ENCODE data around the gene ABI1. TPM values are rescaled to one million over a fixed set of nuclear protein-coding genes. Genes with fewer than 3 reads are reported as not detected.

The ABI1 gene
- total RNA-seq, 1 experiment from 2014 or later: 95.8 TPM

- Mint-ChIP-seq H3K27ac (ENCODE audit: unreplicated experiment) (peak overlapping the region; percentile 99), H3K27me3 (ENCODE audit: insufficient read depth, unreplicated experiment) (no peaks in the 10 kb centered on the region), H3K9me3 (ENCODE audit: unreplicated experiment) (no peaks in the 10 kb centered on the region), H3K4me3 (ENCODE audit: unreplicated experiment) (peak overlapping the region; percentile 97), H3K36me3 (ENCODE audit: insufficient read depth, unreplicated experiment) (peaks cover 13% of the 10 kb centered on the region), H3K4me1 (ENCODE audit: low read depth, unreplicated experiment) (peaks cover 26% of the 10 kb centered on the region)
- no TSS peak for BruUV-seq (replicated peaks)
- DNase-seq: no peak
- POLR2A ChIA-PET: interaction anchor here (1.0 kb wide), 1 partner anchor 18 kb away, joined by 3 read pairs; no protein-coding TSS in a partner anchor
- Histone ChIP-seq H3K9me3 (no peaks in the 10 kb centered on the region), H3K36me3 (ENCODE audit: control insufficient read depth, insufficient read depth, low read length) (no peaks in the 10 kb centered on the region), H3K27me3 (replicated peaks; ENCODE audit: control insufficient read depth, insufficient read depth, low read length) (no peaks in the 10 kb centered on the region), H3K4me3 (ENCODE audit: low read depth, low read length) (0 out of 2 replicates have a peak overlapping the region, but pooled peaks have one; percentile 6), H3K4me1 (peaks cover 13% of the 10 kb centered on the region)
- intact Hi-C loops (cut with micrococcal nuclease; ENCODE audit: unreplicated experiment): loop anchor here (1.0 to 2.0 kb wide), 4 partner anchors 21 to 135 kb away; no protein-coding TSS in a partner anchor
- TF ChIP-seq CTCF (IDR thresholded peaks at IDR 0.05; ENCODE audit: insufficient read depth in 1 of 2, low read depth in 1 of 2, low read length in 1 of 2, severe bottlenecking in 1 of 2, unreplicated experiment in 1 of 2): peak; percentile 96 to 98
- CTCF ChIA-PET: interaction anchor here (0.6 to 1.8 kb wide), 9 partner anchors 8 to 288 kb away, joined by 3 to 6 read pairs (median 4); partner anchors contain the start of gene ANKRD26
These were observed 644 bp upstream of the ABI1 start for GRCh38 chr10:26861205-26861998.

- Mint-ChIP-seq H3K27ac (ENCODE audit: unreplicated experiment) (peak overlapping the region; percentile 99), H3K36me3 (ENCODE audit: insufficient read depth, unreplicated experiment) (peaks cover 13% of the 10 kb centered on the region), H3K9me3 (ENCODE audit: unreplicated experiment) (no peaks in the 10 kb centered on the region), H3K4me3 (ENCODE audit: unreplicated experiment) (peak overlapping the region; percentile 97), H3K27me3 (ENCODE audit: insufficient read depth, unreplicated experiment) (no peaks in the 10 kb centered on the region), H3K4me1 (ENCODE audit: low read depth, unreplicated experiment) (peaks cover 26% of the 10 kb centered on the region)
- Histone ChIP-seq H3K27me3 (replicated peaks; ENCODE audit: control insufficient read depth, insufficient read depth, low read length) (no peaks in the 10 kb centered on the region), H3K9me3 (no peaks in the 10 kb centered on the region), H3K4me1 (peaks cover 19% of the 10 kb centered on the region), H3K4me3 (ENCODE audit: low read depth, low read length) (peak overlapping the region; percentile 82), H3K36me3 (ENCODE audit: control insufficient read depth, insufficient read depth, low read length) (no peaks in the 10 kb centered on the region)
- BruUV-seq (replicated peaks): no TSS peak
- intact Hi-C loops (cut with micrococcal nuclease; ENCODE audit: unreplicated experiment): loop anchor here (2.0 kb wide), 1 partner anchor 125 kb away; no protein-coding TSS in a partner anchor
- DNase-seq: peak; percentile 74 to 79
- CTCF ChIA-PET: interaction anchor here (0.8 kb wide), 1 partner anchor 134 kb away, joined by 3 read pairs; no protein-coding TSS in a partner anchor
- TF ChIP-seq CTCF (IDR thresholded peaks at IDR 0.05; ENCODE audit: insufficient read depth in 1 of 2, low read depth in 1 of 2, low read length in 1 of 2, severe bottlenecking in 1 of 2, unreplicated experiment in 1 of 2): no peak
- POLR2A ChIA-PET: interaction anchor here (0.6 kb wide), 1 partner anchor 113 kb away, joined by 3 read pairs; no protein-coding TSS in a partner anchor
These were observed 686 bp downstream of the ABI1 start for GRCh38 chr10:26860102-26860442.

- no peak for DNase-seq
These were observed 1.3 kb downstream of the ABI1 start for GRCh38 chr10:26859241-26860101.

More at GRCh38 chr10:26859241-26860101, 1.3 kb downstream of the ABI1 start:
- no peaks in the 10 kb centered on the region for H3K36me3 ChIP-seq (ENCODE audit: control insufficient read depth, insufficient read depth, low read length)
- peak overlapping the region; percentile 82 for H3K4me3 ChIP-seq (ENCODE audit: low read depth, low read length)
- TF ChIP-seq CTCF (IDR thresholded peaks at IDR 0.05; ENCODE audit: insufficient read depth in 1 of 2, low read depth in 1 of 2, low read length in 1 of 2, severe bottlenecking in 1 of 2, unreplicated experiment in 1 of 2): no peak
- peaks cover 31% of the 10 kb centered on the region for H3K4me1 Mint-ChIP-seq (ENCODE audit: low read depth, unreplicated experiment)
- H3K4me1 ChIP-seq: peaks cover 25% of the 10 kb centered on the region
- no peaks in the 10 kb centered on the region for H3K27me3 Mint-ChIP-seq (ENCODE audit: insufficient read depth, unreplicated experiment)
- H3K36me3 Mint-ChIP-seq (ENCODE audit: insufficient read depth, unreplicated experiment): peaks cover 13% of the 10 kb centered on the region
- ChIA-PET CTCF (interaction anchor here (0.7 kb wide), 1 partner anchor 28 kb away, joined by 3 read pairs; no protein-coding TSS in a partner anchor), POLR2A (interaction anchor here (0.6 kb wide), 2 partner anchors 112 to 643 kb away, joined by 3 read pairs; no protein-coding TSS in a partner anchor)
- peak overlapping the region; percentile 97 for H3K4me3 Mint-ChIP-seq (ENCODE audit: unreplicated experiment)
- TSS peak; percentile 30 for BruUV-seq (replicated peaks)
- H3K27ac Mint-ChIP-seq (ENCODE audit: unreplicated experiment): peak overlapping the region; percentile 99
- no peaks in the 10 kb centered on the region for H3K27me3 ChIP-seq (replicated peaks; ENCODE audit: control insufficient read depth, insufficient read depth, low read length)
- no peaks in the 10 kb centered on the region for H3K9me3 ChIP-seq
- intact Hi-C loops (cut with micrococcal nuclease; ENCODE audit: unreplicated experiment): loop anchor here (2.0 kb wide), 1 partner anchor 125 kb away; no protein-coding TSS in a partner anchor
- no peaks in the 10 kb centered on the region for H3K9me3 Mint-ChIP-seq (ENCODE audit: unreplicated experiment)

All from Caco-2 (cell line).